Measurements from ENCODE around the gene PAFAH1B2.

PAFAH1B2 gene

GRCh38 chr11:117159892-117160291 lies 15.8 kb downstream of the PAFAH1B2 start:
- Histone ChIP-seq H3K9me3 (ENCODE audit: insufficient read depth, low read depth, low read length) (no peaks in the 10 kb centered on the region), H3K36me3 (ENCODE audit: insufficient read depth, low read length) (peaks cover 84% of the 10 kb centered on the region), H3K4me1 (ENCODE audit: insufficient read depth, low read length) (no peaks in the 10 kb centered on the region), H3K27ac (ENCODE audit: low read depth, low read length) (no peak overlapping the region), H3K9ac (ENCODE audit: low read depth, low read length) (no peak overlapping the region), H3K4me3 (ENCODE audit: low read length) (no peak overlapping the region), H3K27me3 (ENCODE audit: insufficient read depth, low read length) (no peaks in the 10 kb centered on the region)
- WGBS, result 100% methylated on average over 1 of the region's 2 CpGs

GRCh38 chr11:117160826-117161225 lies 16.7 kb downstream of the PAFAH1B2 start:
- no peaks in the 10 kb centered on the region for H3K27me3 ChIP-seq (ENCODE audit: insufficient read depth, low read length)
- H3K9ac ChIP-seq (ENCODE audit: low read depth, low read length), result no peak overlapping the region

GRCh38 chr11:117166491-117166890 lies 22.4 kb downstream of the PAFAH1B2 start:
- Histone ChIP-seq H3K27me3 (ENCODE audit: insufficient read depth, low read length) (no peaks in the 10 kb centered on the region), H3K27ac (ENCODE audit: low read depth, low read length) (no peak overlapping the region), H3K9ac (ENCODE audit: low read depth, low read length) (no peak overlapping the region), H3K4me1 (ENCODE audit: insufficient read depth, low read length) (peaks cover 16% of the 10 kb centered on the region; the same call in 1 of the 2 replicates), H3K4me3 (ENCODE audit: low read length) (no peak overlapping the region), H3K9me3 (ENCODE audit: insufficient read depth, low read depth, low read length) (no peaks in the 10 kb centered on the region), H3K36me3 (ENCODE audit: insufficient read depth, low read length) (peaks cover 95% of the 10 kb centered on the region)
- WGBS, result 88% methylated on average over 1 of the region's 1 CpG

More at GRCh38 chr11:117160826-117161225, 16.7 kb downstream of the PAFAH1B2 start:
- no peak overlapping the region for H3K4me3 ChIP-seq (ENCODE audit: low read length)
- H3K9me3 ChIP-seq (ENCODE audit: insufficient read depth, low read depth, low read length), result no peaks in the 10 kb centered on the region
- H3K27ac ChIP-seq (ENCODE audit: low read depth, low read length), result no peak overlapping the region
- H3K36me3 ChIP-seq (ENCODE audit: insufficient read depth, low read length), result peaks cover 85% of the 10 kb centered on the region
- H3K4me1 ChIP-seq (ENCODE audit: insufficient read depth, low read length), result no peaks in the 10 kb centered on the region
- WGBS, result 92% methylated on average over 2 of the region's 2 CpGs

GRCh38 chr11:117169736-117170135 lies 25.6 kb downstream of the PAFAH1B2 start:
- WGBS, result 95% methylated on average over 2 of the region's 2 CpGs
- Histone ChIP-seq H3K9ac (ENCODE audit: low read depth, low read length) (no peak overlapping the region), H3K36me3 (ENCODE audit: insufficient read depth, low read length) (peaks cover 81% of the 10 kb centered on the region), H3K9me3 (ENCODE audit: insufficient read depth, low read depth, low read length) (no peaks in the 10 kb centered on the region), H3K27ac (ENCODE audit: low read depth, low read length) (no peak overlapping the region), H3K4me3 (ENCODE audit: low read length) (no peak overlapping the region), H3K27me3 (ENCODE audit: insufficient read depth, low read length) (no peaks in the 10 kb centered on the region), H3K4me1 (ENCODE audit: insufficient read depth, low read length) (peaks cover 32% of the 10 kb centered on the region; the same call in 1 of the 2 replicates)

GRCh38 chr11:117170210-117170609 lies 26.1 kb downstream of the PAFAH1B2 start:
- H3K9me3 ChIP-seq (ENCODE audit: insufficient read depth, low read depth, low read length), result no peaks in the 10 kb centered on the region
- peaks cover 32% of the 10 kb centered on the region; the same call in 1 of the 2 replicates for H3K4me1 ChIP-seq (ENCODE audit: insufficient read depth, low read length)
- 95% methylated on average over 9 of the region's 9 CpGs for WGBS
- H3K27ac ChIP-seq (ENCODE audit: low read depth, low read length), result no peak overlapping the region
- H3K4me3 ChIP-seq (ENCODE audit: low read length), result no peak overlapping the region
- peaks cover 78% of the 10 kb centered on the region for H3K36me3 ChIP-seq (ENCODE audit: insufficient read depth, low read length)
- H3K9ac ChIP-seq (ENCODE audit: low read depth, low read length), result no peak overlapping the region
- H3K27me3 ChIP-seq (ENCODE audit: insufficient read depth, low read length), result no peaks in the 10 kb centered on the region

- H3K9ac ChIP-seq (ENCODE audit: low read depth, low read length), result no peak overlapping the region
- 98% methylated on average over 2 of the region's 2 CpGs for WGBS
- H3K4me3 ChIP-seq (ENCODE audit: low read length), result no peak overlapping the region
- H3K36me3 ChIP-seq (ENCODE audit: insufficient read depth, low read length), result peaks cover 71% of the 10 kb centered on the region
- H3K4me1 ChIP-seq (ENCODE audit: insufficient read depth, low read length), result peaks cover 32% of the 10 kb centered on the region; the same call in 1 of the 2 replicates
- no peaks in the 10 kb centered on the region for H3K27me3 ChIP-seq (ENCODE audit: insufficient read depth, low read length)
- no peaks in the 10 kb centered on the region for H3K9me3 ChIP-seq (ENCODE audit: insufficient read depth, low read depth, low read length)
- no peak overlapping the region for H3K27ac ChIP-seq (ENCODE audit: low read depth, low read length)
These were observed 26.9 kb downstream of the PAFAH1B2 start for GRCh38 chr11:117171007-117171403.

GRCh38 chr11:117171404-117172061 lies 27.4 kb downstream of the PAFAH1B2 start:
- H3K9me3 ChIP-seq (ENCODE audit: insufficient read depth, low read depth, low read length), result no peaks in the 10 kb centered on the region
- WGBS, result 90% methylated on average over 14 of the region's 14 CpGs
- no peak overlapping the region for H3K4me3 ChIP-seq (ENCODE audit: low read length)
- H3K27ac ChIP-seq (ENCODE audit: low read depth, low read length), result 0 out of 2 replicates have a peak overlapping the region, but pooled peaks have one; percentile 1
- H3K4me1 ChIP-seq (ENCODE audit: insufficient read depth, low read length), result peaks cover 32% of the 10 kb centered on the region; the same call in 1 of the 2 replicates
- H3K9ac ChIP-seq (ENCODE audit: low read depth, low read length), result no peak overlapping the region
- no peaks in the 10 kb centered on the region for H3K27me3 ChIP-seq (ENCODE audit: insufficient read depth, low read length)
- H3K36me3 ChIP-seq (ENCODE audit: insufficient read depth, low read length), result peaks cover 69% of the 10 kb centered on the region

- Histone ChIP-seq H3K36me3 (ENCODE audit: insufficient read depth, low read length) (peaks cover 55% of the 10 kb centered on the region), H3K9me3 (ENCODE audit: insufficient read depth, low read depth, low read length) (no peaks in the 10 kb centered on the region), H3K4me1 (ENCODE audit: insufficient read depth, low read length) (peaks cover 35% of the 10 kb centered on the region; the same call in 1 of the 2 replicates), H3K27me3 (ENCODE audit: insufficient read depth, low read length) (no peaks in the 10 kb centered on the region), H3K9ac (ENCODE audit: low read depth, low read length) (peak overlapping the region; percentile 19; the same call in 1 of the 2 replicates), H3K4me3 (ENCODE audit: low read length) (no peak overlapping the region), H3K27ac (ENCODE audit: low read depth, low read length) (0 out of 2 replicates have a peak overlapping the region, but pooled peaks have one; percentile 12)
- 93% methylated on average over 14 of the region's 14 CpGs for WGBS
These were observed 28.8 kb downstream of the PAFAH1B2 start for GRCh38 chr11:117172724-117173421.

- Histone ChIP-seq H3K27ac (ENCODE audit: low read depth, low read length) (no peak overlapping the region), H3K9me3 (ENCODE audit: insufficient read depth, low read depth, low read length) (no peaks in the 10 kb centered on the region), H3K4me3 (ENCODE audit: low read length) (no peak overlapping the region), H3K9ac (ENCODE audit: low read depth, low read length) (no peak overlapping the region), H3K27me3 (ENCODE audit: insufficient read depth, low read length) (no peaks in the 10 kb centered on the region), H3K36me3 (ENCODE audit: insufficient read depth, low read length) (peaks cover 34% of the 10 kb centered on the region), H3K4me1 (ENCODE audit: insufficient read depth, low read length) (peaks cover 39% of the 10 kb centered on the region; the same call in 1 of the 2 replicates)
- WGBS, result 81% methylated on average over 7 of the region's 7 CpGs
These were observed 31.0 kb downstream of the PAFAH1B2 start for GRCh38 chr11:117175104-117175503.

- peaks cover 27% of the 10 kb centered on the region for H3K36me3 ChIP-seq (ENCODE audit: insufficient read depth, low read length)
- H3K4me1 ChIP-seq (ENCODE audit: insufficient read depth, low read length), result peaks cover 40% of the 10 kb centered on the region; the same call in 1 of the 2 replicates
- WGBS, result 91% methylated on average over 5 of the region's 5 CpGs
- no peak overlapping the region for H3K9ac ChIP-seq (ENCODE audit: low read depth, low read length)
- H3K27ac ChIP-seq (ENCODE audit: low read depth, low read length), result no peak overlapping the region
- H3K4me3 ChIP-seq (ENCODE audit: low read length), result no peak overlapping the region
- no peaks in the 10 kb centered on the region for H3K27me3 ChIP-seq (ENCODE audit: insufficient read depth, low read length)
- H3K9me3 ChIP-seq (ENCODE audit: insufficient read depth, low read depth, low read length), result no peaks in the 10 kb centered on the region
These were observed 31.7 kb downstream of the PAFAH1B2 start for GRCh38 chr11:117175781-117176180.

- no peak overlapping the region for H3K9ac ChIP-seq (ENCODE audit: low read depth, low read length)
- H3K4me3 ChIP-seq (ENCODE audit: low read length), result no peak overlapping the region
- H3K36me3 ChIP-seq (ENCODE audit: insufficient read depth, low read length), result peaks cover 23% of the 10 kb centered on the region
- H3K4me1 ChIP-seq (ENCODE audit: insufficient read depth, low read length), result peaks cover 36% of the 10 kb centered on the region; the same call in 1 of the 2 replicates
- WGBS, result no CpG with 5 or more reads among the region's 1 CpG
- H3K27me3 ChIP-seq (ENCODE audit: insufficient read depth, low read length), result no peaks in the 10 kb centered on the region
- no peaks in the 10 kb centered on the region for H3K9me3 ChIP-seq (ENCODE audit: insufficient read depth, low read depth, low read length)
- no peak overlapping the region for H3K27ac ChIP-seq (ENCODE audit: low read depth, low read length)
These were observed 32.1 kb downstream of the PAFAH1B2 start for GRCh38 chr11:117176186-117176585.

Data from HUES64 (cell line).